GM19395 (cell line): ENCODE measurements around the gene ASIC5.
"Not testable (repeated sequence)": the region's sequence is repeated elsewhere in the genome, so short reads cannot be mapped to it uniquely, and the experiment has no call there.

Source experiments
- ATAC-seq: cut with Tn5 transposase; IDR thresholded peaks from one replicate; pipeline ENCODE4 v1.9.1; 2021; ENCODE audit warnings: mild to moderate bottlenecking, moderate library complexity; ENCODE audit not compliant: unreplicated experiment

The ASIC5 gene

DNA sequence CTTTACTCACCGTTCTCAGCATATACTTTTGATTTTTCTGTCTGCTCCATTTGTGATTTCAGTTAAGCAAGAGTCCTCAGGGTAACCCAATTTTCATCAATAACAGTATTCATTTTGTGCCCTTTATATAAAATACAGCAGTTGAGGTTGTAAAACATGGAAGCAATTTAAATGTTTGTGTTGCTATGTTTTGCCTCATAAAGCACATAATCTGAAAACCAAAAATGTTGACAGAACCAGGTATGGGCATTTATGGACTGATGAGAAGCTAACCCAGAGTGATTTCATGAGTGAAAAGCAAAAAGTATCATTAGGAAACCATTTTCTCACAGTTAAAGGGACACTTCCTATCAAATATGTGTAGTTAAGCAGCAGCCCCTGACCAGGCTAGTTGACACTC is at the start of gene ASIC5:
ASIC5 (minus strand) TSS at position 101 of the 400 bp plus-strand sequence; CDS start at position 50, 51 bp downstream.
- ATAC-seq, result no peak

DNA sequence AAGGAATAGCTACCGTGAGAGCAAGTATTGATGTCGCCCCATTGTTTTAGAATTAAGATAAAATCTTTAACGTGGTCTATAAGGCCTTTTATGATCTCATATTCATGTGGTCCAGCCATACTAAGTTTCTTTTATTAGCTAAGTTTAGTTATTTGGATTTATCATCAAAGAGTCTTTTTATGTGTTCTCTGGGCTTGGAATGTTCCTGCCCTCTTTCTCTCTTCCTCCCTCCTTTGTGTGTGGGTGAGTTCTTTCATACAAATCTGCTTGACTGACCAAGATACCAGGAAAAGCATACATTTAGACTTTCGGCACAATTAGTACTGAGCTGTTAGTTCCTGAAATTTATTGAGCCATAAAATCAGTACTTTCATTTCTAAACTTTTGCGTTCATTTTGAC is 48.7 kb upstream of the ASIC5 start:
- no peak for ATAC-seq

DNA sequence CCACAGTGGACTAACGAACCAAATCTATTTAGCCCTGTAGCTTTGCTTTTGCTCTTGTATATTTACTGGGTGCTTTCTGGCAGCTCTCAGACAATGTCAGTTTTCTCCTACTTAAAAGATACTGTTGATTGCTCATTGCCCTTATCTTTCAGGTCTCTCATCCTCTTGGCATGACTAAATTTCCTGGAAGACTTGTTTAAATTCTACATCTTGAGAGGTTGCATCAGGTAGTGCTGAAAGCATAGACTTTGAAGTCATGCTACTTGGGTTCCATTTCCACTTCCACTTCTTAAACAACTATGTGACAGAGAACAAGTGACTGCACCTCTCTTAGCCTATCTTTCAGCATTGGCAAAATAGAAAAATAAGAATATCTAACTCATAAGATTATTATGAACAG is 45.8 kb upstream of the ASIC5 start:
- no peak for ATAC-seq

DNA sequence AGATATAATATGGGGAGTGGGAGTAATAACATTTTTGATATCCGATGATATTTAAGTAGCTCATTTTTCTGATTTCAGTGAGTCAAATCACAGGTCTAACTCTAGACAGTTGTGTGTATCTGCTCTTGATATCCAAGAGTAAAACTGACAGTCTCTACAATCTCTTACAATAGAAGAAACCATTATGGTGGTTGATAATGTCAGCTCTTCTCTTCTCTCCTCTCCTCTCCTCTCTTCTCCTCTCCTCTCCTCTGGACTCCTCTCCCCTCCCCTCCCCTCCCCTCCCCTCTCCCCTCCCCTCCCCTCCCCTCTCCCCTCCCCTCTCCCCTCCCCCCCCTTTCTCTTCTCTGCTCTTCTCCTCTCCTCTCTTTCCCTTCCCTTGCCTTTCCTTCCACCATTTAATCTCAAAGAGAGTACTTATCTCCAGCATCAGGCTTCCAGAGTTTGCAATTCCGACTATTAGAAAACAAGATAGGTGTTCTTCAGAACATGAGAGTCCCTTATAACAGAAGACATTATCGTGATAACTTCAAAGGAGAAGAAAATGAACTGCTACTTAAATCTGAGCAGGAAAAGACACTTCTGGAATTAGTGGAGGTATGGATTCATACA is 43.6 kb upstream of the ASIC5 start:
- no peak for ATAC-seq

DNA sequence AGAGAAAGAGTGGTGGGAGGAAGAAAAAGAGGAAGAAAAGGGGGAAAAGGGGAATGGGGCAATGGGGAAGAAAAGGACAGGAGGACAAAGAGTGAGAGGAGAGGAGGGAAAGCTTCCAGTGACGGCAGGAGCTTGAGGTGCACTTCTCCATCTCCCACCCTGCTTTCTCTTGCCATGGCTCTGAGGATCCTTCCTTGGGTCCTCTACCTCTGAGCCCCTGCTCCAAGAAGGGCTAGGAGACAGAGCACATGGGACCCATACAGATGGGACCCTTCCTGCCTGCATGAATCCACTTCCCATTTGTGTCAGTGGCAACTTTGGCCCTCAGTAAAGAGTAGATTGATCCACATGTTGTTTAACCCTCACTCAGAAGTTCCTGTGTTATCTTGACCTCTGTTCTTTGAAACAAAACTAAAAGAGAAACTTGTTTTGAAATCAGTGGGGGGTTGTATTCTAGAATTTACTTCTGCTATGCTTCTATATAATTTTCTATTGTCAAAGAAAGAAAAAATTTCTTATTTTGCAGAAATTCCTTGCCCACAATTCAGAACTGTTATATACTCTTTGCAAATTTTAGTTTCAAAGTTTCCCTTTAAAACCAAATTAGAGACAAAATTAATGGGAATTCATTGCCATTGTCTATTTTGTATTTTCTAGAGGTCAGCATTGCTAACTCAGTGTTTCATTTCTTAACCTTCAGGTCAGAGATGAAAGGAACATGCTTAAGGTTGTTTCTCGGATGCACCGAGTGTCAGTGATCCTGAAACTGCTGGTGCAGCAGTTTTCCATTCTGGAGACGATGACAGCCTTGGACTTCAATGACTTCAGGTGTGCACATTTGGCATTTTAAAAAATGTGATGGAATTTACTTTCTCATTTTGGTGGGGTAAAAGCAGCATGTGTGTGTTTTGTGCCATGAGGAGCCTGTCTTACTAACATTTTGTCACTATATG is 42.4 kb upstream of the ASIC5 start:
- ATAC-seq, result peak; percentile 87

- no peak for ATAC-seq
Measured at GRCh38 chr4:155907556-155907955, 41.5 kb upstream of the ASIC5 start.

GRCh38 chr4:155906554-155907247 is 40.6 kb upstream of the ASIC5 start:
- no peak for ATAC-seq

DNA sequence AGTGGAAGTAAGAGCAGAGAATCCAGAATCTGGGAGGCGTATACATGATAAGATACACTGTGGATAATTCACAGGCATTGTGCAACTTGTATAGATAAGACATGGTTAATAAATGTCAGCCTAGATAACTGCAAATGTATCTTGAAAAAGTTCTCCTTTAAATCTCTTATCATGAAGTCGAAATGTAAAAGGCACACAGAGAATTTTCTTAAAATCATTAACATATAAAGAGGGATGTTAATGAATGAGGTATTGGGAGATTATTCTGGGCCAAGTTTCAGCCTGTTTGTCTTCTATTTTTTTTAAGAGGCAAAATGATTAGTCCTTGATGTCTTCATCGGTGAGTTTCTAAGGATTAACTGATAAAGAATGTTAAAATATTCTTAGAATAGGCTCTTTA is 38.3 kb upstream of the ASIC5 start:
- no peak for ATAC-seq

- no peak for ATAC-seq
Measured at GRCh38 chr4:155903453-155903852, 37.4 kb upstream of the ASIC5 start, which contains the start of gene TDO2. Gene TDO2, plus strand, starts transcription at chr4:155903696. Its CDS starts 63 bp downstream, at chr4:155903759.

DNA sequence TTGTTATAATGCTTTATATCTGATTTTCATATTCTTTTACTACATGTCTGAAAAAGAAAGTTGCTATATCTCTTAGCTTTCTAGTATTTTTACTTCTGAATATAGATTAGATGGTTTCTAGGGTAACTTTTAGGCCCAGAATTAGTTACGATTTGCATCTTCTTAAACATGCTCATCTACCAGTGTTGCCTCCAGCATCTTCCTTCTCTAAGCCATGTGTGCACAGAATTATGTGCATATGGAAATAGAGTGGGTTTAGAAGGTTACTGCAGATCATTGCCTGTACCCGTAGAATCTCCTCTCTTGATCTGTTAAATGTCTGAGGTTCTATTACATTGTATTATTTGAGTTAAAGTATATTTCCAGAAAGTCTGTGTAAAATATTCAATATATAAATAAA is 34.9 kb upstream of the ASIC5 start:
- ATAC-seq, result no peak

DNA sequence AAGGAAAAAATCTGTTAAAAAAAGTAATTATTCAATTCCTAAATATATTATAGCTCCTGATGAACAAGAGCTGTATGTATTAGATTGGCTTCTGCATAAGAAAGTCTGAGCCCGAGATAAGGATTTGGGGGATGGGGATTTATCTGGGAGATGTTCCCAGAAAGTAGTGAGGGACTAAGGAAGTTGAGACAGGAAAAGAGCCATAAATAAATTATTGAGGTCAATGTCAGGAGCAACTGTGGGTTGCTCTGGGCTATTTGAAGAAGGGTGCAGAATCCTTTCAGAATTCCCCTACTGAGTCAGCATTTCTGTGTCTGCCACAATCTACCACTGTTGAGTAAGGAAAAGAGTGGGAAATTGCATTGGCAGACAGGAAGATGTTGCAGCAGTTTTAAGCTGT is 34.3 kb upstream of the ASIC5 start:
- no peak for ATAC-seq

GRCh38 chr4:155899891-155900290 is 33.8 kb upstream of the ASIC5 start:
- ATAC-seq, result no peak

DNA sequence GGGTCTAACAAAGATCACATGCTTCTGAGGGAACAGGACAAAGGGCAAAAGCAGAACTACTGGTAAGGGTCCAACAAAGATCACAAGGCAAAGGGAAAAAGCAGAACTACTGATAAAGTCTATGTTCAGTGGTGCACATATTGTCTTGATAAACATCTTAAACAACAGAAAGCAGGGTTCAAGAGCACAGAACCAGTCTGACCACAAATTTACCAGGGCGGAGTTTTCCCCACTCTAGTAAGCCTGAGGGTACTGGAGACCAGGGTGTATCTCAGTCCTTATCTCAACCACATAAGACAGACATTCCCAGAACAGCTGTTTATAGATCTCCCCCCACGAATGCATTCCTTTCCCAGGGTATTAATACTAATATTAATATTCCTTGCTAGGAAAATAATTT is 32.3 kb upstream of the ASIC5 start:
- ATAC-seq, result not testable (repeated sequence)

DNA sequence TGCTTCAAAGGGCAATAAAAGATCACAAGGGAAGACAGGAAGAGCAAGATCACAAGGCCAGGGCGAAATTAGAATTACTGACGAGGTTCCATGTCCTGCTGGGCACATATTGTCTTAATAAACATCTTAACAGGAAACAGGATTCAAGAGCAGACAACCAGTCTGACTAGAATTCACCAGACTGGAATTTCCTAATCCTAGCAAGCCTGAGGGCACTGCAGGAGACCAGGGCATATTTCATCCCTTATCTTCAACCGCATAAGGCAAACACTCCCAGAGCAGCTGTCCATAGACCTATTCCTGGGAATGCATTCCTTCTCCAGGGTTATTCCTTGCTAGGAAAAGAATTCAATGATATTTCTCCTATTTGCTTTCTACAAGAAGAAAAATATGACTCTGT is 25.0 kb upstream of the ASIC5 start:
- no peak for ATAC-seq

GRCh38 chr4:155889946-155890345 is 23.9 kb upstream of the ASIC5 start:
- ATAC-seq, result no peak

- ATAC-seq, result peak; percentile 98
Measured at GRCh38 chr4:155889031-155889793, 23.1 kb upstream of the ASIC5 start.

- no peak for ATAC-seq
Measured at GRCh38 chr4:155887847-155888570, 21.9 kb upstream of the ASIC5 start.

DNA sequence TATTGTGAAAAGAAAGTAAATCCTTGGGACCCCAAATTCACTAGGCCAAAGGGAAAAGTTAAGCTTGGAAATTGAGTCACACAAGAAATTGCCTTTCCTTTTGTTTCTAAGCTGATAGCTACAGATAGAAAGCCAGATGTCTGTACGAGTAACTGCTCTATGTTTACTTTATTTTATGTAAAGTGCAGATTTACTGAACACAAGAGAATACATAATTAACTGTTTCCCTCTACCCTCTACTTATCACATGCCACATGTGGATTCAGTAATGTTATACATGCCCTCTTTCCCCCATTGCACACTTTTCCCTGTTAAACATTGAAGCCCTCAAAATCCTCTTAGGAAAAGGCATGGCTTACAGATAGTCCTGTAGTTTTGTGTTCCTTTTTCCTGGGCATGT is 21.0 kb upstream of the ASIC5 start:
- ATAC-seq, result no peak

DNA sequence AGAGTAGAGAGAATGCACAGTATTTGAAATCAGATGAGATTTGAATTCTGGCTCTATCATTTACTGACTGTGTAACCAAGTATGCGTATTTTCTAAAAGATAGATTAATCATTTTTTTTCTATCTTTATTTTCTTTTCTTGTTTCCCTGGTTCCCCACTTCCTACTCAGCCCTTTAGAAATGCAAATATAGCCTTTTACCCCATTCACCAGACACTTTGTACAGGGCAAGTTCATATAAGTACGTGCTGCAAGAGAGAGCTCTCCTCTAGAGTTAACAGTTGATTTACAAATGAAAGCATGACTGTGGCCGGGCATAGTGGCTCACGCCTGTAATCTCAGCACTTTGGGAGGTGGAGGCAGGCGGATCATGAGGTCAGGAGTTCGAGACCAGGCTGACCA is 19.6 kb upstream of the ASIC5 start:
- no peak for ATAC-seq

GRCh38 chr4:155883895-155884294 is 17.8 kb upstream of the ASIC5 start:
- no peak for ATAC-seq
